NCI-H1417 treated with DMSO at 0.1 percent for 48 hours (cell line): ENCODE results near the gene GEMIN7.

Experiments
- DNase-seq: peaks from one replicate; lab custom pipeline; 2025; lab: John Stamatoyannopoulos, UW

Gene GEMIN7, protein sequence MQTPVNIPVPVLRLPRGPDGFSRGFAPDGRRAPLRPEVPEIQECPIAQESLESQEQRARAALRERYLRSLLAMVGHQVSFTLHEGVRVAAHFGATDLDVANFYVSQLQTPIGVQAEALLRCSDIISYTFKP

DNA sequence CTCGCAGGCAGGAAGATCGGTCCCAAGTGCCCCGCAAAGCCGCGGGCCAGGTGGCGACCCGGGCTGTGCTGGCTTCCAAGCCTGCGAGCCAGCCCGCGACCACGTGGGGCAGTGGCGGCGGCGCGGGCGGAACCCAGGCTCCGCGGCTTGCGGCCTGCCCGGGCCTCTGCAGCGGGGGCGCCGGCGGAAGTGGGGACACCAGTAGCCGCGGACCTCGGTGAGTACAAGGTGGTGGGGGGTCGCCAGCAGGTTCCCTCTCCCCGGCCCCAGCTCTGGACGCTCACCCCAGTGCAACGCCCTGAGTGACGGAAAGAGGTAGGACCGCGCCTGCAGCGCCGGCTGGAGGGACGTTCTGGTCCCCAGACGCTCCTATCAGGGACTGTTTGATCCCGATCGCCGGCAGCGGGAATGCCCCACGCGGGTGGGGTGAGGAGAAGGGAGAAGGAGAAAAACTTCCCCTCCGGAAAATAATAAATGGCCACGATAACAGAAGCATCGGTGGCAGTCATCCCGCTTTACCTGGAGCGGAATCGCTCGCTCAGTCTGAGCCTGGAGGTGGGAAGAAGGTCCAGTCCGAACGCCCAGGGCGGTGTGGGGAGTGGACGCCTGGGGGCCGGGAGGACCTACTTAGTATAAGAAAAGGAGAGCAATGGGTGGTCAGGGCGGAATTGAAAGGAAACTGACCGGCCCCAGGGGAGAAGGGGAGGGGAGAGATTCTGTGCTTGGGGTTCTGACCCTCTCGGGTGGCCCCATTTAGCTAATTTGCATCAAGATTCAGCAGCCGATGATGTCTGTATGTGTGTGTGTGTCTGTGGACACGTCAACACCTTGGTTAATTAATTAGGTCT, at the start of gene GEMIN7:
Gene GEMIN7 (plus strand): TSS at position 198 of the 848 bp plus-strand sequence. CDS start 10,855 bp downstream, outside the sequence.
- no peak for DNase-seq

DNA sequence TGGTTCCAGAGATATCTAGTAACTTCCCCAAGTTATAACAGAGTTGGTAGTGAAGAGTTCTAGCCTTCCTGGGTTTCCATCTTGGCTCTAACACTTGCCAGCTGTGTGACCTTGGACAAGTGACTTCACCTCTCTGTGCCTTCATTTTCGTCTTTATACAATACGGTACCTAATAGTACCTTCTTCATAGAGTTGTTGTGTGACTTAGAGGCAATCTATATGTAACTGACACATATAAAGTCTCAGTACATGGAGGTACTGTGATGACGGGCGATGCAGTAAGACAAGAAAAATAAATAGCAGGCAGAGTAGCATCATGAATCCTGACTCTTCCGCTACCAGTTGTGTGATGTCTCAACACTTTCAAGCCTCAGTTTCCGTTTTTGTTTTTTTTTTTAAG, 48.2 kb upstream of the GEMIN7 start:
- no peak for DNase-seq

DNA sequence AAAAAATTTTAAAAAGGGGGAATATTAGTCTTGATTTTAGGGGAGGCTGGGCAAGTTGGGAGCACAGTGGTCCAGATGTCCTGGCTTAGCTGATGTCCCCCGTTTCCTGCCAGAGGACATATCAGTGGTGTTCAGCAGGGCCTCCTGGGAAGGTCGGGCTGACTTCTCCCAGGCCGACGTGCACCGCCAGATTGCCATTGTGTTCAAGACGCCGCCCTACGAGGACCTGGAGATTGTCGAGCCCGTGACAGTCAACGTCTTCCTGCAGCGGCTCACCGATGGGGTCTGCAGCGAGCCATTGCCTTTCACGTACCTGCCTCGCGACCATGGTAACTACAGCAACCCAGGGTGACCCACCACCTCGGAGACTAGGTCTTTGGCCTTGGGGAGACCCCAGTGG, 46.6 kb upstream of the GEMIN7 start:
- DNase-seq, result no peak

DNA sequence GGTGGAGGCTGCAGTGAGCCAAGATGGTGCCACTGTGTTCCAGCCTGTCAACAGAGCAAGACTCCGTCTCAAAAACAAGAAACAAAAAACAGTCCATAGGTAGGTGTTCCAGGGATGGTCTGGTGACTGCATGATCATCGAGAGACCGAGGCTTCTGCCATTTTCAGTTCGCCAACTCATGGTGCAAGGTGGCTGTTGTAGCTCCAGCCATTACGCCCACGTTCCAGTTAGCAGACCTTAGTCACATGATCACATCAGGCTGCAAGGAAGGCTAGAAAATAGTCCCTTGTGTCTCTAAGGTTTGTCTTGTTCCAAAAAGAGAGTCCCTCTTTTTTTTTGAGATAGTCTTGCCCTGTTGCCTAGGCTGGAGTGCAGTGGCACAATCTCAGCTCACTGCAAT, 43.3 kb upstream of the GEMIN7 start:
- no peak for DNase-seq

DNA sequence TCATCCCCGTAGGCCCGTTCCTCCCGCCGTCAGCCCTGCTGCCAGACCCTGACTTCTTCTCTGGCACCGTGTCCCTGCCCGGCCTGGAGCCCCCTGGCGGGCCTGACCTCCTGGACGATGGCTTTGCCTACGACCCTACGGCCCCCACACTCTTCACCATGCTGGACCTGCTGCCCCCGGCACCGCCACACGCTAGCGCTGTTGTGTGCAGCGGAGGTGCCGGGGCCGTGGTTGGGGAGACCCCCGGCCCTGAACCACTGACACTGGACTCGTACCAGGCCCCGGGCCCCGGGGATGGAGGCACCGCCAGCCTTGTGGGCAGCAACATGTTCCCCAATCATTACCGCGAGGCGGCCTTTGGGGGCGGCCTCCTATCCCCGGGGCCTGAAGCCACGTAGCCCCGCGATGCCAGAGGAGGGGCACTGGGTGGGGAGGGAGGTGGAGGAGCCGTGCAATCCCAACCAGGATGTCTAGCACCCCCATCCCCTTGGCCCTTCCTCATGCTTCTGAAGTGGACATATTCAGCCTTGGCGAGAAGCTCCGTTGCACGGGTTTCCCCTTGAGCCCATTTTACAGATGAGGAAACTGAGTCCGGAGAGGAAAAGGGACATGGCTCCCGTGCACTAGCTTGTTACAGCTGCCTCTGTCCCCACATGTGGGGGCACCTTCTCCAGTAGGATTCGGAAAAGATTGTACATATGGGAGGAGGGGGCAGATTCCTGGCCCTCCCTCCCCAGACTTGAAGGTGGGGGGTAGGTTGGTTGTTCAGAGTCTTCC, 41.5 kb upstream of the GEMIN7 start:
- no peak for DNase-seq

DNA sequence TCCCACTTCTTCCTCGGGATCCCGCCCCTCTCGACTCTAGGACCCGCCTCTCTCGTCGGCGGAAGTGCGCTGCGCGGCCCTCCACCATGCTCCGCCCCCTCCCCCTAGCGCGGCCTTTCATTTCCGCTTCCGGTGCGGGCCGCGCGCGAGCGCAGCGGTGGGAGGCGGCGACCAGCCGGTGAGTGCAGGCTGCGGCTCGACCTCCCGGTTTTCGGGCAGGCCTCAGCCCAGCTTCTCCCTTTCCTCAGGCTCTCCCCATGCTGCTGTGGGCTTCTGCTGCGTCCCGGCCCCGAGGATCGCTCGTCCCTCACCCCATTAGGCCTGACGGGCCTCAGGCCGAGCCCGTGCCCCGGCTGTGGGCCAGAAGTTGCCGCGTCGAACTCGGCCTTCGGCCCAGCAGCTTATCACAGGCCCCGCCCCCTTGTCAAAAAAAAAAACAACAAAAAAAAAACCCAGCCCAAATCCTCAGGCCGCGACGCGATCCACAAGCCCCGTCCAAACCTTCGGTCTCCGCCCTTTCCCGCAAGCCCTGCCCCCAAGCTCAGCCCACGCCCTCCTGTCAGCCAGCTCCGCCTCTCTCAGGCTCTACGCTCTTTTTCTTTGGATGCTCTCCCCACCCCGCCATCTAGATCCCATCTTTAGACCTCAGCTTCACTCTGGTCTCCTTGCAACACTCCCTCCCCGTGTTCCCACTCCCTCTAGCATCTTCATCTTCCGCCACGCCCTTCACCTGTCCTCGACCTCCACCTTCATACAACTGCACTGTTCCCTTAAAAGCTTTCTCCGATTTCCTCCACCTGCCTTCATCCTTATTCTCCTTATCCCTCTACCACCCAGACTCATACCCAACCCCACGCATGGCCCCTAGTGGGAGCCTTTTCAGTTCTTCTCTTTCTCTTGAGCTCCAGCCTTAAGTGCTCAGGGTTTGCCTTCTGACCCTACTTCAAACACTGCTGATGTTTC, 39.8 kb upstream of the GEMIN7 start, which contains the start of gene CLASRP:
Gene CLASRP (plus strand): TSS at position 115 of the 963 bp plus-strand sequence. CDS start 1,168 bp downstream, outside the sequence.
- DNase-seq, result peak; percentile 38

DNA sequence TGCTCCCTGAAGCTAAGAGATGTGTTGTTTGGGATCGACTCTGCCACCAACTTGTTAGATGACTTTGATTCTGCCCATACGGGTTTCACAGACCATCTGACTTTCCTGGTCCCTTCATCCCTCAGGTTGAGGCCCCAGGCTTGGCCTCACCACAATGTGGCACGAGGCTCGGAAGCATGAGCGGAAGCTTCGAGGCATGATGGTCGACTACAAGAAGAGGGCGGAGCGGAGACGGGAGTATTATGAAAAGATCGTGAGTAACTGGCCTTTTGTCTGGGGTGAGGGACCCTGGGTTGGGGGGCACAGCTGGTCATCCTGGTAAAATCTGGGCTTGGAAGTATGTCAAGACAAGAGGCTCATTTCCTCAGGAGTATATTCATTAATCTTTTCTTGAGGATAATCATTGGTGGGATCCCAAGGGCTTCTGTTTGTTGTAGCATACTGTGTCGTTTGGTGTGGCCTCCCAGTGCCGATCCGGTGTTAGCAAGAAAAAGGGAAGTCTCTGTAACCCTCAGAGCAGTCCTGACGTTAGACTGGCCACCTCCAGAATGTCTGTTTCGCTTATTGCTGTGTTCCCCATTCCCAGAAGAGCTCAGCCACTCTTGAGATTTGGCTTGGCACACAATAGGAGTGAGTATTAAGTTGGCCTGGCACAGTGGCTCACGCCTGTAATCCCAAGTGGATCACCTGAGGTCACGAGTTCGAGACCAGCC, 38.8 kb upstream of the GEMIN7 start:
- no peak for DNase-seq

DNA sequence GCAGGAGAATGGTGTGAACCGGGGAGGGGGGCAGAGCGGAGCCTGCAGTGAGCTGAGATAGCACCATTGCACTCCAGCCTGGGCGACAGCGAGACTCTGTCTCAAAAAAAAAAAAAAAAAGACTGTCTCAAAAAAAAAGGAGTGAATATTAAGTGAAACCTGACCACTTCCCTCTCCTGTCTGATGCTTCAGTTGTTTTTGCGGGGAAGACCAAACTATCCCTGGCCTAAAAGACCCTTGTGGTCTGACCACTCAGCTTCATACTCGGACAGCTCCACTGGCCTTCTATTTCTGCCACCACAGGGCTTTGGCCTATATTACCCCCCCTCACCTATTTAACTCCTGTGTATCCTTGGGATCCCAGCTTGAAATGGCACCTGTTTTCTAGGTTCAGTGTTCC, 37.9 kb upstream of the GEMIN7 start:
- no peak for DNase-seq

DNA sequence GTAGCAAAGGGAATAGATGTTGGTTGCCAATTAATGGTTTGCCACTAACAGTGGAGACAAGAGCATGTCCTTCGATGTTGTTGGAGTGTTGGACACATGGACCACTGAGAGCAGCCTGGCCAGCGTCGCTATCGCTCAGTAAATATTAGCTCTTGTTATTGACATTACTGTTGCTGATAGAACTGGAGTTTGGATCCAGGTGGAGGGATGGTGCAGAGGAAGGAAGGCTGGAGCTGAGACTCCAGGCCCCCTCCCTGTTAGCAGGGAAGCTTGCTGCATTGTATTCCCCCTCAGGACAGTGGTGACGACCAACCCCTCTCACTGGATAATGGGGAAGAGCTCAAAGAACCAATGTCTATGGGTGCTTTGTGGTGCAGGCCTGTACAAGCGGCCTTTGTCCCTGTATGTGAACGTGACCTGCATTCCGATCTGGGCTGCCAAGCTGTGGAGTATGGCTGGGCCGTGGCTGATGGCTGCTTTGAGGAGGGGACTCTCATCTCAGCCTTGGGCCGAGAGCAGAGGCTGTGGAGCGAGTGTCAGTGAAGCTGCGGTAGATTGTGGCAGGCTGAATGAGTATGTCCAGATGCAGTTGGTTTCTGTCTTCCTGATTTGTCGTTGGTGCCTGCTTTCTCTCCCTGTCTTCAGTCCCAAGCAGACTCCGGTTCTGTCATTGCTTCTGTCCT, 33.2 kb upstream of the GEMIN7 start:
- DNase-seq, result no peak

DNA sequence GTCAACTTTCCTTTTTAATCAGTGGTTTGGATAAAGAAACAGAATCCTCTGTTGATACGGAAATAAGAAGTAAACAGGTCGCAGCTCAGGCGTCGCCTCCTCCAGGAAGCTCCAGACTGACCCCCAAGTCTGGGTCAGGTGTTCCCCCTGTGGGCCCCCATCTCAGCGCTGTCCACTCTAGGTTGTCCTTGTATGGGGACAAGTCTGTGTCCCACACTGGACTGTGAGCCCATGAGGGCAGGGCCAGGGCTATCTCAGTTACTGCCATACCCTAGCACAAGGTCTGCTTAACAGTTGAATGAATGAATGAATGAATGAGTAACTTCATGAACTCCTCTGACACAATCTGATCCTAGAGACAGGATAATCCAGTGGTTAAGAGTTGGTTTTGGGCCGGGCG, 32.7 kb upstream of the GEMIN7 start:
- no peak for DNase-seq

DNA sequence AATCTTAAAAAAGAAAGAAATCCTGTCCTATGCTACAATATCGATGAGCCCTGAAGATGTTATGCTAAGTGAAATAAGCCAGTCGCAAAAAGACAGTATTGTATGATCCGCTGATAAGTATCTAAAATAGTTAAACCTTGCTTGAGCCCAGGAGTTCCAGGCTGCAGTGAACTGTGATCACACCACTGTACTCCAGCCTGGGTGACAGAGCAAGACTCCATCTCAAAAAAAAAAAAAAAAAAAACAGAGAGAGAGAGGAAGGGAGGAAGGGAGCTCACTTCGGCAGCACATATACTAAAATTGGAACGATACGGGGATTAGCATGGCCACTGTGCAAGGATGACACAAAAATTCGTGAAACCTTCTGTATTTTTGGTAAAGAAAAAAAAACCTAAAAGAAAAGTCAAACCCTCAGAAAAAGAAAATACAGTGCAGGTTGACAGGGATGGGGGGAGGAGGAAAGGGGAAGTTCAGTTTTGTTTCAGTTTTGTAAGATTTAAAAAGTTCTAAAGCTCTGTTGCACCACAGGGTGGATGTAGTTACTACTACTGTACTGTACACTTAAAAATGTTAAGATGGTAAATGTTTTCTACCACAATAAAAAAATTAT, 31.8 kb upstream of the GEMIN7 start:
- no peak for DNase-seq

DNA sequence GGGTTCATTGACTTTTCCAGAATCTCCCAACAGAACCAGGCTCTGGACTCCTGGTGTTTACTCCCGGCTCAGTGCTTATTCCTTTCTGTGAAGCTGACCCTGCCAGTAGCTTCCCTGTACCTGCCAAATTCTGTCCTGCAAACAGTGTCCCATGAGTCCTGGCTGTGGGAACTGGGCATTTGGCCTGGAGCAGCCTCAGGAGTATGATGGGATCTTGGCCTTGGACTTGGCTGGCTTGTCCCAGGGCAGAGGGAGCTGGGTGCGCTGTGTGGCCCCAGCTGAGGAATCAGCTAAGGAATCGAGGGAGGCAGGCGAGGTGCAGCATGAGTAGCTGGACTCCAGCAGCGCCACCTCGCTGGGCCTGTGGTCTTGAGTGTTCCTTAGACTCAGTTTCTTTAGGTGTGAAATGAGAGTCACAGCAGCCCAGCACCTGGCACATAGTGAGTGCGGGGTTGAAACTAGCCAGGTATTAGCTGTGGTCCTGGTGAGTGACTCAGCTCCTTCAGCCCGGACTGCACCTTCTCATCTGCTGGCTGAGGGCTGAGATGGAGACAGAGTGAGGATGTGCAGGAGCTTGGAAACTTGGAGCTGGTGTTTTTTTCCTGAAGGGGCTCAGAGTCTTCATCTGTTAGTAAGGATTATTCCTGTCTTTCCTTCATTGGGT, 29.9 kb upstream of the GEMIN7 start:
- no peak for DNase-seq

DNA sequence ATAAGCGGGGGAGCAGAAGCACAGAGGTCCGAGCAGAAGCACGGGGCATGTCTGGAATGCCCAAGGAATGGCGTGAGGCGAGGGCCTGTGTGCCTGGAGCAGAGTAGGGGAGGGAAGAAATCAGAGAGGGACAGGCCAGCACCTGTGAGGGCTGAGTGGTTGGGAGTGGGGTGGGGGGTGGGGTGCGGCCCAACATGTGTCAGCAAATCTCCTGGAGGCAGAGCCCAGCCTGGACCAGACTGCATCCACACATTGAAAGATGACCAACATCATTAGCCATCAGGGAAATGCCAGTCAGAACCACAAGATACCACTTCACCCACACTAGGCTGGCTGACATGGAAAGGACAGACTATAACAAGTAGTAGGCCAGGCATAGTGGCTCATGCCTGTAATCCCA, 29.0 kb upstream of the GEMIN7 start:
- no peak for DNase-seq

DNA sequence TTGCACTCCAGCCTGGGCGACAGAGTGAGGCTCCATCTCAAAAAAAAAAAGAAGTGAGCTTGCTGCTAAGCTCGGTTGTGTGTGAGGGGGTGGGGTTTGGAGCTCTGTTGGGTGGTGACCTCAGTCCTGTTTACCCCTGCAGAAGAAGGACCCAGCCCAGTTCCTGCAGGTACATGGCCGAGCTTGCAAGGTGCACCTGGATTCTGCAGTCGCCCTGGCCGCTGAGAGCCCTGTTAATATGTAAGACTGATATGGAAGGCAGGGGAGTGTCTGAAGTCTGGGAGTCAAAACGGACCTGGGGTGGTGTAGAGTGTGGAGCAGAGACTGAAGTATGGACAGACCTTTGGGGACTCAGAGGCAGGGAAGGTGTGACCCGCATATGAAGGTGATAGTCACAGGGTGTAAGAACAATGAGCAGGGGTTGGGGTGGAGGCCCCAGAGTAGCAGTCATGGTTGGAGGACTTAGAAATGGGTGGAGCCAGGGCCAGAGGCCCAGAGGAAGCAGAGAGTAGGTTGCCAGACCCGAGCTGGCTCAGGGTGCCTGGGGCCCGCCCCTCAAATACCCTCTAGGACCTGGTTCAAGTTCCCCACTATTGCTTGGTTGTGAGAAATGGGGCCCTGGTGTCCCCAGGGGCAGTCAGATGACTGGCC, 27.0 kb upstream of the GEMIN7 start:
- DNase-seq, result no peak

DNA sequence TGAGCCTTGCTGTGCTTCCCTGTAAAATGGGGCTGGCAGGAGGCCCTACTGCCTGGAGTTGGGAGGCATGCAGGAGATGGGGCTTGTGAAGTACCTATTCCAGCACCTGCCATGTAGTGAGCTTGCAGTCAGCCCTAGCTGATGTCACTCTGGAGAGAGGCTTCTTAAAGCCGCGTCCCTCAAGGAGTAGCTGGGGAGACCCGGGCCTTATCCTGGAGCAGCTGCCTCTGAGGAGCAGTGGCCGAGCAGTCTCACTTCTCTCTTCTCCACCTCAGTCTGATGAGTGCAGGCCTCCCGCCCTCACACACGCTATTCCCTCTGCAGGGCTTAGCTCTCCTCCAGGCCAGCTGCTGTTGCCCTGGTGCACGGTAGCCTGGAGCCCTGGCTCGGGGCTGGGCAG, 22.2 kb upstream of the GEMIN7 start:
- no peak for DNase-seq

DNA sequence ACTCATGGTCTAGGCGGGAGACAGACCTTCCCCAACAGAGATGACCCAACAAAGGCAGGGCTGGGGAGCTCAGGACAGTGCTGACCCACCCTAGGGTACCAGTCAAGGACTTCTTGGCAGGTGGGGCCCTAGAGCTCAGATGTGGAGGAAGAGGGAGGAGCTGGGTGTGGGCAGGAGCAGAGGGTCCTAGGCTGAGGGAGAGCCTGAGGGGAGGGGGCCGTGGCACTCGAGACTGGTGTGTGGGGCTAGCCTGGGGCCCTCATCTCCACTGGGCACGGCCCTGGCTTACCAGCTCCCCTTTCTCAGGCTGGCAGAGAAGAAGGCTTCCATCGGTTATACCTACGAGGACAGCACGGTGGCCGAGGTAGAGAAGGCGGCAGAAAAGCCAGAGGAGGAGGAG, 21.6 kb upstream of the GEMIN7 start:
- no peak for DNase-seq

DNA sequence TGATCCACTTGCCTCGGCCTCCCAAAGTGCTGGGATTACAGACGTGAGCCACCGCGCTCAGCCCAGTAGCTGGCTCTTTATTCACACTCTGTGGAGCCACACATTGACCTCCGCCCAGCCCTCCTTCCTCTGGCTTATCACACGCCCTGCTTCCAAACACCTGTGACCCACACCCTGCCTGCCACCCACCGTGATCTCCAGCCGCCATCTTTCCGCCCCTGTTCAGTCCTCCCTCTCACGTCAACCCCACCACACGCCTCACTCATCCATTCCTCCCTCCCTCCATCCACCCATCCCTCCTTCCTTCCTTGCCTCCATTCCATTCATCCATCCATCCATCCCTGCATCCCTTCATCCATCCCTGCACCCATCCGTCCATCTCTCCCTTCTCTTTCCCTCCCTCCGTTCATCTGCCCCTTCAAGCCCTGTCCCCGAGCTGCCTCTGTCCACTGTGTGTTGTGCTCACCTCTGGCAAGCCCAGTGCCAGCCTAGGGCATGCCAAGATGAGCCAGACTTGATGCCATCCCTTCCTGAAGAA, 20.4 kb upstream of the GEMIN7 start:
- no peak for DNase-seq

DNA sequence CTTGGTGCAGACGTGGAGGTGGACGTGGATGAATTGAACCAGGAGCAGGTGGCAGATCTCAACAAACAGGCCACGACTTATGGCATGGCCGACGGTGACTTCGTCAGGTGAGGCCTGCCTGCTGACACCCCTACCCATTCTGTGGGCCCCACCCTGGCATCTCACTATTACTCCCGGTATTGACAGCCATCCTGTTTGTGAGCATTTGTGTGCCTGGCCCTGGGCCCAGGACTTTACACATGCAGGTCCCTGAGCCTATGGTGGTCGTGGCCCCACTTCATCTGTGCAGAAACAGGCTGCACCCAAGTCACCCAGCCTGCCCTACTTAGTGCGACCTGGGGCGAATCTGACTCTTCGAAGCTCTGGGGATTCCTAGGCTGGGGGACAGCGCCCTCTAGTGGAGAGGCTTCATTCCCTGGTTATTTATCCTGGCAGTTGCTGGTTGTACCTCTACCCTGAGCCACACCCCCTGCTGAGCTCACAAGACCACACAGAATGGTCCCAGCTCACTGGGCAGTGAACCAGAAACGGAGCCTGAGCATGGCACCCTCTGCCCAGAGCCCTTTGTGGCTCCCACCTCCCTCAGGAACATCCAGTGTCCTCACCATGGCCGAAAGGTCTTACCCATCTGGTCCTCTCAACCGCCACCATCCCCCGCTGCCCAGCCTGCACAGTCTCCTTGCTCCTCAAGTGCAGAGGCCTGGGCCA, 19.6 kb upstream of the GEMIN7 start:
- no peak for DNase-seq
